Loucy (cell line): ENCODE measurements around the gene AQP12B.

Source experiments
- EZH2phosphoT487 ChIP-seq: fragments of 200-600 bp; IDR thresholded peaks from 2 replicates; pipeline ENCODE4 v1.6.1; 2018; ENCODE audit warnings: antibody characterized with exemption, mild to moderate bottlenecking, moderate library complexity, borderline replicate concordance
- TF ChIP-seq, protein P1 (sequence below): fragments of 200-600 bp; sonication (generic); conservative IDR thresholded peaks from 2 replicates; pipeline ENCODE4 v1.5.1; 2014; ENCODE audit warnings: mild to moderate bottlenecking, antibody characterized with exemption, low read length

DNA sequence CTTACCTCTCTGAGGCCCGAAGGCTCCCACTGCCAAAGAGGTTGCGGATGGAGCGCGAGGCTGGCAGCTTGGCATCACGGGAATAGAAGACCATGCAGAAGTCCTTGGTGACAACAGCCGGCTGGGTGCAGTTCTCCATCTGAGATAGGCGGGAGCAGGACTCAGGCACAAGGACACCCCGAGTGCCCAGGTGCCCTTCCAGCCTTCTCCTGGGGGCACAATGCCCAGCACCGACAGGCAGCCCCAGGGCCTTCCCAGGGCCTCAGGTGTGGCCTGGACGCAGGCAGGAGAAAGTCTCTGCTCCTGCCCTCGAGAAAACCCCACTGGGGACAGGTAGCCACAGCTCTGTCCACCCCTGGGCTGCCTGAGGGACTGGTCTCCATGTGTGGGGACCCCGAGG, 42.6 kb upstream of the AQP12B start:
- TF ChIP-seq, protein P1, sequence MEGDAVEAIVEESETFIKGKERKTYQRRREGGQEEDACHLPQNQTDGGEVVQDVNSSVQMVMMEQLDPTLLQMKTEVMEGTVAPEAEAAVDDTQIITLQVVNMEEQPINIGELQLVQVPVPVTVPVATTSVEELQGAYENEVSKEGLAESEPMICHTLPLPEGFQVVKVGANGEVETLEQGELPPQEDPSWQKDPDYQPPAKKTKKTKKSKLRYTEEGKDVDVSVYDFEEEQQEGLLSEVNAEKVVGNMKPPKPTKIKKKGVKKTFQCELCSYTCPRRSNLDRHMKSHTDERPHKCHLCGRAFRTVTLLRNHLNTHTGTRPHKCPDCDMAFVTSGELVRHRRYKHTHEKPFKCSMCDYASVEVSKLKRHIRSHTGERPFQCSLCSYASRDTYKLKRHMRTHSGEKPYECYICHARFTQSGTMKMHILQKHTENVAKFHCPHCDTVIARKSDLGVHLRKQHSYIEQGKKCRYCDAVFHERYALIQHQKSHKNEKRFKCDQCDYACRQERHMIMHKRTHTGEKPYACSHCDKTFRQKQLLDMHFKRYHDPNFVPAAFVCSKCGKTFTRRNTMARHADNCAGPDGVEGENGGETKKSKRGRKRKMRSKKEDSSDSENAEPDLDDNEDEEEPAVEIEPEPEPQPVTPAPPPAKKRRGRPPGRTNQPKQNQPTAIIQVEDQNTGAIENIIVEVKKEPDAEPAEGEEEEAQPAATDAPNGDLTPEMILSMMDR = no peak
- TF ChIP-seq EZH2phosphoT487 = no peak
